GM19468 (cell line): Measurements from ENCODE around the gene SPTBN4.

ENCODE experiments used
- ATAC-seq: cut with Tn5 transposase; IDR thresholded peaks from one replicate; pipeline ENCODE4 v1.9.1; 2021; ENCODE audit warnings: mild to moderate bottlenecking, moderate library complexity, moderate number of reproducible peaks; ENCODE audit not compliant: unreplicated experiment; ENCODE audit errors: extremely low read depth

SPTBN4 gene

DNA sequence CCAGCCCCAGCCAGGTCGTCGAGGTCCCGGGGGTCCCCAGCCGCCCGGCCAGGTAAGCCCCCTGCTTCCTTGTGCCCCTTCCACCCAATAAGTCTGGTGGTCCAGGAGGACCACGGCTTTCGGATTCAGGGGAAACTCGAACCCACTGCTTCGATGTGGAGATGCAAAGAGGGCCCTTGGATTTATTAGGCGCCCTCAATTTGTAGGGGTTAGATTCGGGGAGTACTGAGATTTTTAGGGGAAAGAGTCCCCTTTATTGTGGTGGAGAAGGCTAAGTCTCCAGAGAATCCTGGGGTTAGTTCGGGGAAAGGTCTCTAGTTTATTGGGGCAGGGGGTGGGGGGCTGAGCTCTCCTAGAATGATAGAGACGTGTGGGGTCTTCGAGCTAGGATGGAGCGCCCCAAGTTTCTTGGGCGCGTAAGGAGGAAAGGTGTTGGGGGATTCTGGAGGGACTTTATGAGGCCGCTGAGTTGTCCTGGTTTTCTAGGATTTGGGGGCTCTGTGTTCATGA, 130.6 kb downstream of the SPTBN4 start:
- no peak for ATAC-seq

DNA sequence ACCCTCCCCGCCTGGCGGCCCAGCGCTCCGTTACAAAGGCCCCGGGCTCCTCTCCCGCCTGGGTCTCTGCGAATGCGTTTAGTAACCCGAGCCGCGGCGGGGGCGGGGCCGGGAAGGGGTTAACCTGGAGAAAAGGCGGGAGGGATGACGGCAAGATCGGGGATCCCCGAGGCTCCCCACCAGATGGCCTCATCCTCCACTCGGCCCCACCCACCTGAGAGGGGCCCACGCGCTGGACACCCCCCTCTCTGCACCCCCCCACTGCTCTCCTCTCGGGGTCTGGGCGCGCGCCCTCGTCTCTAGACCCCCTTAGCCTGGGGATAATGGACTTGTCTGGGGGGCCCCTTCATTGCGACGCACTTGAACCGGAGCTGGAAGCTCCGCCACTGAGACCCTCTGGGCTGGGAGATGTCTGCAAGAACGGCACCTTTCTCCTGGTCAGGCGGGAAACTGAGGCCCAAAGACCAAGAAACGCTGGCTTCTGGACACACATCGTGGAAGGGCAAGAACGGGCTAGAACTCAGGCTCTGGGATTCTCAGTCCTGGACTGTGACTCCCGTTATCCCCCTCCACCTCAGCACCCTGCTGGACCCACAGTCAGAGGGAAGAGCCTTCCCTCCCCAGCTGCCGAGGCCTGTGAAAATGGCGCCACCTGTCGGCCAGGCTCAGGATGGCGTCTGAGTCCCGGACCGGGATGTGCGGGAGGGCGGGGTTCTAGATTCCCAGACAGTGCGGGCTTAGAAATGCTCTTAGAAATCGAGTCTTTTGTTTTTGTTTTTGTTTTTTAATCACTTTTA, 131.5 kb downstream of the SPTBN4 start:
- no peak for ATAC-seq

DNA sequence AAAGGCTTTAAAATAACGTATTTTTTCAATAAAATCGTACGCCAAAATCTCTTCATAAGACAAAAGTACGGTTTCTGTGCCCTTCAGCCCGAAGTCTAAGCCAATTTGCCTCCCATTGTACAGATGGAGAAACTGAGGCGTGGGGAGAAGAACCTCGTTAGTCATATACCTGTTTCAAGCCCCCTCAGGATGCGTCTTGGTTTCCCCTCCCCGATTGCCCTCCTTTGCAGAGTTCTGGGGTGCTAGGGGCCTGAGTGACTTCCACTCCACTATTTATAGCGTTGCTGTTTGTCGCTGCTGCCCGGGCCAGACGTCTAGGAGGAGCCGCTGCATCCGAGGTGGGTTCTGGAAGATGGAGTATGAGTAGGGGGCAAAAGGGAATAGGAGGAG, 132.1 kb downstream of the SPTBN4 start:
- no peak for ATAC-seq

DNA sequence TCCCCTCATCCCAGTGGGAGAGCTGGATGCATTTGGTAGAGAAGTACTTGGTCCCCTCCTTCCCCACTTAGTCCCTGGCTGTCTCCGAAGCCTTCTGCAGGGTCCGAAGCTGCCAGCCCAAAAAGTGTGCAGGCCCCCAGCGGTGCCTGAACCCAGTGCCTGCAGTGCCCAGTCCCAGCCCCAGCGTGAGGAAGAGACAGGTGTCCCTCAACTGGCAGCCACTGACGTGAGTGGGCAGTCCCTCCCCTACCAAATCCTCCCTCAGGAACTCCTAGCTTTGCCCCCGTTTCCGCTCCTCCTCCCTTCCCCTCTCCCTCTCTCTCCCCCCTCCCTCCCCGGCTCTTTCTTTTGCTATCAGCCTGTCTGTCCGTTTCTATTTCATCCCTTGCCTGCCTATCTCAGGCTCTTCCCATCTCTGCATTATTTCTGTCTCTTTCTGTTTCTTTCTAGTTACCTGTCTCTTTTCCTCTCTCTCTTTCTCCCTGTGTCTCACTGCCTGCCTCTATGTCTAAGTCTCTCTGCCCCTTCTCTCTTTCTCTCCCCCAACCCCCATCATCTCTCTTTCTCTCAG, 132.6 kb downstream of the SPTBN4 start:
- ATAC-seq = no peak

DNA sequence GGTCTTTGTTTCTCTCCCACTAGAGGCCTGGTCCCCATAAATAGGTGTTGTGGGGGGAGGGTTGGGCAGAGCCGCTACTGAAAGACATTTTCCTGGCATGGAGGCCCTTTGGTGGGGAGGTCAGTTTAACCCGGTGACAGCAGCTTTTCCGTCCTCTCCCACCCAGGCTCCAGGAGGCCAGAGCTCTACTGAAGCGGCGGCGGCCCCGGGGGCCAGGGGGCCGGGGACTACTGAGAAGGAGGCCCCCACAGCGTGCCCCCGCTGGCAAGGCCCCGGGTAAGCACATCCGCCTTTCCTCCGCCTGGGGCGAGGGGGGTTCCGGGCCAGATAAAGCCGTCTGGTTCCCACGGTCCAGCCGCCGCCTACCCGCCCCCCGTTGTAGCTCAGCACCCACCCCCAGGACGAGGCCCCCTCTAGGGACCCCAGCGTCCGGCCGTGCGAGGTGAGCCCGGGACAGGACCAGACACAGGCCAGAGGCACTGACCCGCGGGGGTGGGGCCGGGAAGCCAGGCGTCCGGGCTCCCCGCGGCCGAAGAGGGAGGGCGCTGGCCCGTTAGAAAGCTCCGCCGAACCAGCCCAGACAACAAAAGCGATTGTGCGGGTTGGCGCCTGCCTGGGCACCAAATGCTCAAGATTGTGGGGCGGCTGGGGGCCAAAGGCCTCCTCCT, 133.2 kb downstream of the SPTBN4 start:
- ATAC-seq = no peak

DNA sequence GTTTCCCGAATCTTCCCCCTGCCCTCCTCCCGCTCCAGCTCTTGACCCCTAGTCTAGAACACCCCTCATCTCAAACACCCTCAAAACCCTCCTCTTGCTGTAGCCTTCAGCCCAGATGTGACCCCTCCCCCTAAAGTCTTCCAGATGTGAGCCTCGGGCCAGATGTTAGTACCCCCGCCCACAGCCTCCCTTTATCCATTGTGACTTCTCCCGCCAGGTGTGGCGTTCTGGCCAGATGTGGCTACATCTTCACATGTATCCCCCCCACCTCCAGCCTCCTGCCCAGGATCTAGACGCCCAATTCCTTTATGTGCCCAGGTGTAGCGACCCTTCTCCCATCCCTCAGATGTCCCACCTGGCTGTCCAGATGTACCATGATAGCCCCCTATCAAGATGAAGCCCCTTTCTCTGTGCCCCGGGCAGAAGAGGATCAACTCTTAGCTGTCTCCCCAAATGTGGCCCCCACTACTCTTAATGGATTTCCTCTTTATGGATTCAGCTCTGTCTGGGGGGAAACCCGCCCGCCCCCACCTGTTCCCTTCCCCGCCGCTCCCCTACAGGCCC, 133.9 kb downstream of the SPTBN4 start:
- ATAC-seq = no peak

DNA sequence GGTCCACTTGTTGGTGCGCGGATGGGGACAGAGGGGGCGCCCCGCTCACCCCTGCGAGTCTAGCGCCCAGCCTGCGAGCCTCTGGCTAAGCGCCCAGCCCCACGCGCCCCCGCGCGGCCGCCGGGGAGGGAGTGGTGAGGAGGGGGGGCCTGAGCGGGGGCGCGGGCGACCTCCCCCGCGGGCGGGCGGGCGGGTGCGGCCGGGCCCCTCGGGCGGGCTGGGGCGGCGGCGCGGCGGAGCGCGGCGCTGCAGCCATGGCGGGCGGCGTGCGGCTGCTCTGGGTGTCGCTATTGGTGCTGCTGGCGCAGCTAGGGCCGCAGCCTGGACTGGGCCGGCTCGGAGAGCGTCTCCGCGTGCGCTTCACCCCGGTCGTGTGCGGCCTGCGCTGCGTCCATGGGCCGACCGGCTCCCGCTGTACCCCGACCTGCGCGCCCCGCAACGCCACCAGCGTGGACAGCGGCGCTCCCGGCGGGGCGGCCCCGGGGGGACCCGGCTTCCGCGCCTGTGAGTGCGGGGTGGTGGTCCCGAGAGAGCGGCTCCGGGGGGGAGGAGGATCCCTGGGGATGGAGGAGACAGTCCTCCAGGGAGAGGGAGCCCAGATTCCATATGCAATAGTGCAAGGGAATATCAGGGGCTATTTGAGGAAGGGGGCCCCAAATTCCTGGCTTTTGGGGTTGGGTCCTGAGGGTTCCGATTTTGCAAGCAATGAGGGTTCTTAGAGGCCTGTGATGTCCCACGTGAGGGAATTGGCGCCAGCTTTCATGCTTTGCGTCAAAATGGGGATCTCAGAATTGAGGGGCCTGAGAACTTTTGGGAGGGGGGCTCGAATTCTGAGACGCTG, 134.6 kb downstream of the SPTBN4 start, which contains the start of gene LTBP4:
LTBP4 (plus strand) TSS at position 236 of the 841 bp plus-strand sequence; CDS start at position 255, 19 bp downstream.
- no peak for ATAC-seq

DNA sequence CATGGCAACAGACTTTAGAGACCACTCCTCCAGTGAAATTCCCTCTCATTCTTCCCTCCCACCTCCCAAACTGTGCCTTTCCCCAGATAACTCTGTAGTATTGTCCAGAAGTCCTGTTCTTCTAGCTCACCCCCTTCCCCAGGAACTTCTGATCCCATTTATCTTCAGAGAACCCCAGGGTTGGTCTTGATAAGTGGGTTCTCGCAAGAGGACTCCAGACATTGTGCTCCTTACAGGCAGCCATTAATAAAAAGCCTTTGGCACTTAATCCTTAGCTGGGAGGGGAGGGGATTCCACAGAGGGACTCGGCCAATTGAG, 136.2 kb downstream of the SPTBN4 start:
- ATAC-seq = no peak

DNA sequence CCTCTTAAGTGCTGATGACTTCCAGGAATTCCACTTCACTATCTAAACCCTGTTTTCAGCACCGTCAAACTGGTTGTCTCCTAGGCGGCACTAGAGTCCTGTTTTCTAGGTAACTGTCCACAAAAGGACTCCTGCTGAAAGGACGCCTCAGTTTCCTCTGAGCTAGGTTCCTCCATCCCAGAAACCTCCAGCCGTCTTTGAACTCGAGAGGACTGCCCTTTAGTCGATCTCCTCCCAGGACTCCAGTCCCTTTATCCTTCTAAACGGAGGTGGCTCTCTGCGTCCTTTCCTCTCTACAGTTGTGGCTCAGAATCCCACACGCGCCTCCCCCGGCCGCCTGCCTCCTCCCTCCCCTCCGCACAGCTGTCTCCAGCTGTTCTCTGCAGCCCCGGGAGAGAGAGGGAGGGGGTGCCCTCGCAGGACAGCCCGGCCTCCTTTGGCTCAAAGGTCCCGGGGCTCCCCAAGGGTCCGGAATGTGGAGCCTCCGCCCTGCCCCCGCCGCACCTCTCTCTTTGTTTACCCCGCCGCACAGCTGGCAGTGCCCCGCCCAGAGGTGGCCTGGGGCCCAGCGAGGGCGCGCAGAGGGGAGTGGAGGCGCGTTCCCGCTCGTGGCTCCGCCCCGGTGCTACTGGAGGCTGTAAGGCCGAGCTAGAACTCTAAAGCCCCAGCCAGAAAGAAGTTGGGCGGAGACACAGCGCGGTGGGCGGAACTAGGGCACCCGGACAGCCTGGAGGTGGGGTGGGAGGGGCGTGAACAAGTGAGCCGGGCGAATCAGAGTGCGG, 136.8 kb downstream of the SPTBN4 start:
- ATAC-seq = peak; percentile 57

DNA sequence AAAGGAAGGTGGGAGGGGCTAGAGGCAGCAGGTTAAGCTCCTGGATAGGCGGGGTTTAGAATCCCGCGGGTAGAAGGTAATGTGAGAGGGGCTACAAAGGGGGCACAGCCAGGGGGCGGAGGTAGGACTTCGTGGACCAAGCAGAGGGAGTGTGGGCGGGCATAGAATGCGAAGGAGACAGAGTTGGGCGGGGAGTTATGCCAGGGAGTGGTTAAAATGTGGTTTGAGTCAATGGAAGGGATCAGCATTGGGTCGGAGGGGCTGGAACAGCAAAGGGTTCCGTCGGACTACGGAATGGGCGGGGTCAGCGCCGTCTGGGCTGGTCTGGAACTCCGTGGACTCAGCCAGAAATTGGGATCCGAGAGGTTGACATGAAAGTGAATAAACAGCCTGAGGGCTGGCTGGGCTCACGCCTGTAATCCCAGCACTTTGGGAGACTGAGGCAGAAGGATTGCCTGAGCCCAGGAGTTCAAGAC, 137.4 kb downstream of the SPTBN4 start:
- no peak for ATAC-seq

DNA sequence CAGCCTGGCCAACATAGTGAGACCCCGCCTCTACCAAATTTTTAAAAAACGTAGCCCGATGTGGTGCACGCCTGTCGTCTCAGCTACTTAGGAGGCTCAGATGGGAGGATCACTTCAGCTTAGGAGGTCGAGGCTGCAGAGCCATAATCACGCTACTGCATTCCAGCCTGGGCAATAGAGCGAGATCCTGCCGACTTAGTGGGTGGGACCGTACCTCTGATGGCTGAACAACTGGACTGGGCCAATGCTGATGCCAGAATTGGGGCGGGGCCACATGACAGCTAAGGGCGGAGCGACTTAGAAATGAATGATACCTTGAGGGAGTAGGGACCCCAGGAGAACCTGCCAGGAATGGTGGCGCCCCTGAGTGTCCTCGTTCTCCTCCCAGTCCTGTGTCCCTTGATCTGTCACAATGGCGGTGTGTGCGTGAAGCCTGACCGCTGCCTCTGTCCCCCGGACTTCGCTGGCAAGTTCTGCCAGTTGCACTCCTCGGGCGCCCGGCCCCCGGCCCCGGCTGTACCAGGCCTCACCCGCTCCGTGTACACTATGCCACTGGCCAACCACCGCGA, 137.9 kb downstream of the SPTBN4 start:
- no peak for ATAC-seq

DNA sequence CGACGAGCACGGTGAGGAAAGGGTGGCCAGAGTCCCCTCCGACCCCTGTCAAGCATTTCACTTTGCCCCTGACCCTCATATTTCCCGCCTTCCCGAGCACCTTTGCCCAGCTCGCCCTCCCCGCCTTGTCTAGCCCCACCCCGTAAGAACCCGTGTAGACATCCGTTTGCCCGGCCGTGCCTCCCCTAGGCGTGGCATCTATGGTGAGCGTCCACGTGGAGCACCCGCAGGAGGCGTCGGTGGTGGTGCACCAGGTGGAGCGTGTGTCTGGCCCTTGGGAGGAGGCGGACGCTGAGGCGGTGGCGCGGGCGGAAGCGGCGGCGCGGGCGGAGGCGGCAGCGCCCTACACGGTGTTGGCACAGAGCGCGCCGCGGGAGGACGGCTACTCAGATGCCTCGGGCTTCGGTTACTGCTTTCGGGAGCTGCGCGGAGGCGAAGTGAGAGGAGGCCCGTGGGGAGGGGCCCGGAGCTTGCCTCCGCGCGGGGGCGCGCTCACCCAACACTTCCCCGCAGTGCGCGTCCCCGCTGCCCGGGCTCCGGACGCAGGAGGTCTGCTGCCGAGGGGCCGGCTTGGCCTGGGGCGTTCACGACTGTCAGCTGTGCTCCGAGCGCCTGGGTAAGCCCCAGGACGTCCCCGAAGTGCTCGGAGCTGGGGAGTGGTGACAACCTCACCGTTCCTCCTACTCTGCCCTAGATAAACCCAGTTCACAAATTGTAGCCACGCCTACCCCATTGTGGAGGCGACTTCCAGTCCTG, 138.6 kb downstream of the SPTBN4 start:
- no peak for ATAC-seq

DNA sequence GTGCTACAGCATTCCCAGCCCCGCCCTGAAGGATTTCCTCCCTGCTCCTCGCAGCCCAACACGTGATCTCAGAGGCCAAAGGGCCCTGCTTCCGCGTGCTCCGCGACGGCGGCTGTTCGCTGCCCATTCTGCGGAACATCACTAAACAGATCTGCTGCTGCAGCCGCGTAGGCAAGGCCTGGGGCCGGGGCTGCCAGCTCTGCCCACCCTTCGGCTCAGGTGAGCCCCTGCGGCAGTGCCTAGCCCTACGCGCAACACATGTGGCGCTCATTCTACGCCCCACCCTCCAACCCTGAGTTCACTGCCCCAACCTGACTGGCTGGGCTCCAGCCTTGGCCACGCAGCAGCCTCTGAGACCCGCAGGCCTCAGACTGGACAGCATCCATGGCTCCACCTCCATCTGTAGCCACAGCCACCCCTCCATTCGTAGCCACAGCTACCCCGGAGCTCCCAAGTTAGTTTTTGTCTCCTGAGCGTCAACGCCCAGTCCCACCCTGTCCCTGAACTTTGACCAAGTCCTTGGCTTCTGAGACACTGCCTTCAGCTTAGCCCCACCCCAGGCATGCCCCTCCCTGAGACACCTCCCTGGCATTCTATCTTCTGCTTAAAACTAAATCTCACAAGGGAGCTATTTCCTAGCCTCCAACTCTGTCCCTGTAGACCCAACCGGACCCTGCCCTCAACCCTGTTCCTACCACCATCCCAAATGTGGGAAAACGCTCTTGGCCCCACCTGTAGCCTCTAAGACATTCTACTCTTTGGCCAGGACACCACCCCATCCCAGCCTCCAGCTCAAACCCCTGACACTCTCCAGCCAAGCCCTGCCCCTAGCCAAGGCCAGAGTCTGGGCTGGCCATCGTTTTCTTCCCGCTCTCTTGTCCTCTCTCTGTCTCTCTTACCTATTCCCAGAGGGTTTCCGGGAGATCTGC, 140.8 kb downstream of the SPTBN4 start:
- no peak for ATAC-seq

DNA sequence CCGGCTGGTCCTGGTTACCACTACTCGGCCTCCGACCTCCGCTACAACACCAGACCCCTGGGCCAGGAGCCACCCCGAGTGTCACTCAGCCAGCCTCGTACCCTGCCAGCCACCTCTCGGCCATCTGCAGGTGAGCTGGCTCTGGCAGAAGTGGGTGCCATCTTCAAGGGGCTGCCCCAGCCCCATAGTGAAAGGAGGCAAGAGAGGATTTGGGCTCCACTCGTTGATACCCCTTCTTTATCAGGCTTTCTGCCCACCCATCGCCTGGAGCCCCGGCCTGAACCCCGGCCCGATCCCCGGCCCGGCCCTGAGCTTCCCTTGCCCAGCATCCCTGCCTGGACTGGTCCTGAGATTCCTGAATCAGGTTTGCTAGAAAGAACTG, 141.4 kb downstream of the SPTBN4 start:
- ATAC-seq = no peak

DNA sequence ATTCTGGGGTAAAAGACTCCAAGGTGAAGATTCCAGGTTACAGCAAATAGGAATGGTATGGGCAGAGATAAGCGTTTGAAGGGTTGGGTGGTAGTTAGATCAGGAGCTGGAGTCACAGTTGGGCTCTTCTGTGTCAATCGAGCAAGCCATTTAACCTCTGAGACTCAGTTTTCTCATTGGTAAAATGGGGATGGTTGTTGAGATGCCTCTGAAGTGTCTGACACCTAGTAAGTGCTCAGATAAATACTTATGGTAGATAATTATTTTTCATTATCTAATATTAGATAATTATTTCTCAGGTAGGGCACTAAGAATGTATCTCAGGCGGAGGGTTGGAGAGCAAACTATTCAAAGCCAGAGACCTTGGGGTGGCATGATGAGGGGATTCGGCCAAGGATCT, 142.2 kb downstream of the SPTBN4 start:
- ATAC-seq = no peak

DNA sequence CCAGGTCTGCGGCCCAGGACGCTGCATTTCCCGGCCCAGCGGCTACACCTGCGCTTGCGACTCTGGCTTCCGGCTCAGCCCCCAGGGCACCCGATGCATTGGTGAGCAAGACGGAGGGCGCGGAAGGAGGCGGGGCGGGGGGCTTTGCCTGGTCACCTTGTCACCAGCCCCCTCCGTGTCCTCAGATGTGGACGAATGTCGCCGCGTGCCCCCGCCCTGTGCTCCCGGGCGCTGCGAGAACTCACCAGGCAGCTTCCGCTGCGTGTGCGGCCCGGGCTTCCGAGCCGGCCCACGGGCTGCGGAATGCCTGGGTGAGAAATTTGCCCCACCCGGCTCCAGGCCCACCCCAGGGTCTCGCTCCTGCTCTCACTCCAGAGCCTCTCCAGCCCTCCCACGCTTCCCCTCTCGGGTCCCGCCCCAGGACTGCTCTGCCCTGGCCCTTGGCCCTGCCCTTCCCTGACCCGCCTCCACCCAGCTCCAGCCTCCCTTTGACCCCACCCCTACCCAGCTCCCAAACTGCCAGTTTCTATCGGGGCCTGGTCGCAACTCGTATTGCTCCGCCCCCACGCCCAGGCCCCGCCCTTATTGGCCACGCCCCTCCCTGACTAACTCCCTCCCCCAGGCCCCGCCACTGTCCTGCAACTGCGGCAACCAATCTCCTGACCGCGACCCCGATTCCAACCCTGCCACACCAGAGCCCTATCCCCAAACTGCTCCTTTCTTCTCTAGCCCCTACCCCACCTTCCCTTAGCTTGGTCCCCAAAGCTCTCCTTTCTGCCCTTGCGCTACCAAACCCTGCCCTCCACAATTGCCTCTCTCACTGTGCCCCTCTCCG, 143.0 kb downstream of the SPTBN4 start:
- no peak for ATAC-seq
